Heart right ventricle (tissue), 16 donors: Measurements from ENCODE around the gene DEXI. TPM values are rescaled to one million over a fixed set of nuclear protein-coding genes. Genes with fewer than 3 reads are reported as not detected.

Experiments
- ATAC-seq, 8 donors: fragments of 200-7000 bp; cut with Tn5 transposase; one replicate each; pipeline ENCODE4 v1.9.1; 2020; ENCODE audit warnings: mild to moderate bottlenecking in 8 of 8, moderate library complexity in 8 of 8, moderate number of reproducible peaks in 1 of 8
- DNase-seq, 2 donors: peaks; one replicate each; pipeline ENCODE4 v3.0.0-alpha.2; 2020
- H3K27ac ChIP-seq, 10 donors: fragments of 200-600 bp; sonication (generic) in 2 of 10; one replicate each; pipeline versions ENCODE4 v1.5.0 to v1.8.0; 2020 to 2022; ENCODE audit warnings: mild to moderate bottlenecking in 3 of 10
- H3K27me3 ChIP-seq, 7 donors: fragments of 200-600 bp; one replicate each; pipeline ENCODE4 v1.8.0; 2021 to 2022; ENCODE audit warnings: mild to moderate bottlenecking in 2 of 7
- H3K36me3 ChIP-seq, 9 donors: fragments of 200-600 bp; sonication (generic) in 1 of 9; one replicate each; pipeline versions ENCODE4 v1.5.0 to v1.8.0; 2020 to 2022; ENCODE audit warnings: mild to moderate bottlenecking in 2 of 9
- H3K4me1 ChIP-seq, 9 donors: fragments of 200-600 bp; sonication (generic) in 1 of 9; one replicate each; pipeline versions ENCODE4 v1.5.0 to v1.8.0; 2020 to 2022; ENCODE audit warnings: mild to moderate bottlenecking in 4 of 9
- H3K4me3 ChIP-seq, 10 donors: fragments of 200-600 bp; sonication (generic) in 2 of 10; one replicate each; pipeline versions ENCODE4 v1.5.0 to v1.8.0; 2020 to 2022; ENCODE audit warnings: mild to moderate bottlenecking in 7 of 10, moderate library complexity in 2 of 10
- H3K9me3 ChIP-seq, 11 donors: fragments of 200-600 bp in 10 of 11; sonication (generic) in 2 of 11; one replicate each; pipeline versions ENCODE4 v1.5.0 to v1.8.0; 2013 to 2022; ENCODE audit warnings: mild to moderate bottlenecking in 2 of 11, control low read depth in 1 of 11, moderate library complexity in 1 of 11
- CTCF ChIP-seq, 9 donors: fragments of 200-600 bp; sonication (generic) in 2 of 9; IDR thresholded peaks; one replicate each; pipeline versions ENCODE4 v1.5.0 to v1.8.0; 2021 to 2022; ENCODE audit warnings: antibody characterized with exemption in 9 of 9, mild to moderate bottlenecking in 5 of 9, moderate library complexity in 1 of 9
- WGBS, 2 donors: extraction: QIAGEN DNeasy Blood & Tissue Kit; methylation state at CpG; one replicate each; pipeline ENCODE4 v1.1.7; 2013; ENCODE audit warnings: inconsistent platforms in 1 of 2; 5-methylcytosine and 5-hydroxymethylcytosine counted together
- intact Hi-C, 10 donors: fragments of 100-400 bp; cut with DNase I; formaldehyde crosslinking; loops; one replicate each; pipeline versions ENCODE4 v1.11.1 to v1.14.2; 2022
- polyA plus RNA-seq, 2 donors: library from polyadenylated mRNA; stranded (reverse); fragments of 200-250 nt; gene quantifications; one replicate each; pipeline ENCODE4 v1.2.3, GENCODE V29; 2013
- total RNA-seq, 10 donors: library from RNA; stranded (reverse); fragmentation: NEBNext Ultra II Directional in 3 of 10; extraction: Animal tissue kit (Norgen Biotek cat#: 25700) in 3 of 10; gene quantifications; one replicate each; pipeline versions ENCODE4 v1.2.1 to v1.2.4, GENCODE V29; 2021 to 2023
- donor health status: Arrhythmogenic right ventricular cardiomyopathy.
- donor health status: ischemic (EF 13 %, LVEDD 7.1; RV severe dilation, severe dysfunction).
- donor health status: healthy with polysubstance abuse.
- donor health status: DM: no; HTN: yes; CAD: no.
- donor health status: DM: no; HTN: no; CAD: no.
- donor health status: ischemic (EF 25% LVEDD 6.9; RV normal size, moderate dysfunction).
- donor health status: ischemic (EF 25% LVEDD 5.7; RV mildly dilated, moderate dysfunction).
- donor health status: healthy.
- donor health status: DM: yes; HTN: yes; CAD: no.
- donor health status: Ischemic cardiomyopathy.
- donor health status: ischemic (EF 35%, LVEDD 5.7; RV mildly dilated, moderate dysfunction).
- donor health status: nonischemic (EF 11% LVEDD 7.7; RV severe dilation, severe dysfunction).
- donor health status: DM: yes; HTN: yes; CAD: no.
- donor health status: PGD.
- donor health status: ischemic (EF 29% LVEDD 5.4; RV normal size, mild dysfunction).
- donor health status: nonischemic (EF 23%, LVEDD 6.1; RV moderate dilation, normal function).

The DEXI gene
- total and polyA plus RNA-seq, 12 donors: 68.8 to 109 (median 88.5) TPM

GRCh38 chr16:10938796-10939648 lies 3.2 kb downstream of the DEXI start:
- peaks cover 36 to 90% (median 86%) of the 10 kb centered on the region in 9 donors for H3K4me1 ChIP-seq
- TF ChIP-seq CTCF (IDR thresholded peaks at IDR 0.05): no peak
- DNase-seq: no peak
- H3K27me3 ChIP-seq: no peaks in the 10 kb centered on the region
- peak overlapping the region in 7 of 10 donors; percentile 14 to 89 (median 82) for H3K4me3 ChIP-seq
- intact Hi-C loops: loop anchor here in 1 of 10 donors (10.0 kb wide), 1 partner anchor 614 kb away; no protein-coding TSS in a partner anchor
- no peak for ATAC-seq
- no peaks in the 10 kb centered on the region for H3K9me3 ChIP-seq
- peaks cover 0 to 14% (median 0%) of the 10 kb centered on the region in 9 donors for H3K36me3 ChIP-seq
- WGBS, 2 donors: 39 to 47% methylated on average over 7 of the region's 7 CpGs
- peak overlapping the region in 9 of 10 donors; percentile 65 to 94 (median 90) for H3K27ac ChIP-seq

GRCh38 chr16:10938321-10938720 lies 3.9 kb downstream of the DEXI start:
- intact Hi-C loops: loop anchor here in 1 of 10 donors (10.0 kb wide), 1 partner anchor 614 kb away; no protein-coding TSS in a partner anchor
- DNase-seq: no peak
- H3K4me1 ChIP-seq: peaks cover 40 to 91% (median 88%) of the 10 kb centered on the region in 9 donors

GRCh38 chr16:10937068-10937859 lies 5.0 kb downstream of the DEXI start:
- H3K4me1 ChIP-seq: peaks cover 39 to 91% (median 88%) of the 10 kb centered on the region in 9 donors
- DNase-seq: no peak
- peaks cover 0 to 28% (median 8%) of the 10 kb centered on the region in 9 donors for H3K36me3 ChIP-seq
- TF ChIP-seq CTCF (IDR thresholded peaks at IDR 0.05): peak in 2 of 9 donors; percentile 15 to 25
- peak overlapping the region in 9 of 10 donors; percentile 65 to 94 (median 90) for H3K27ac ChIP-seq
- H3K27me3 ChIP-seq: no peaks in the 10 kb centered on the region
- intact Hi-C loops: loop anchor here in 1 of 10 donors (10.0 kb wide), 1 partner anchor 612 kb away; no protein-coding TSS in a partner anchor
- H3K4me3 ChIP-seq: peak overlapping the region in 8 of 10 donors; percentile 14 to 89 (median 40)
- WGBS, 2 donors: 21 to 24% methylated on average over 11 of the region's 11 CpGs
- ATAC-seq: peak in 3 of 8 donors; percentile 14 to 33 (median 18)
- no peaks in the 10 kb centered on the region for H3K9me3 ChIP-seq

More at GRCh38 chr16:10938321-10938720, 3.9 kb downstream of the DEXI start:
- peak overlapping the region in 7 of 10 donors; percentile 14 to 89 (median 45) for H3K4me3 ChIP-seq
- no peaks in the 10 kb centered on the region for H3K27me3 ChIP-seq
- H3K36me3 ChIP-seq: peaks cover 0 to 20% (median 5%) of the 10 kb centered on the region in 9 donors
- ATAC-seq: no peak
- WGBS, 2 donors: 41 to 48% methylated on average over 7 of the region's 7 CpGs
- H3K27ac ChIP-seq: peak overlapping the region in 9 of 10 donors; percentile 65 to 94 (median 90)
- TF ChIP-seq CTCF (IDR thresholded peaks at IDR 0.05): no peak
- no peaks in the 10 kb centered on the region for H3K9me3 ChIP-seq
